Peyer's patch (tissue), 4 donors: ENCODE results near the gene PNPLA1.

ENCODE experiments used
- CTCF ChIP-seq, 6 experiments: fragments of 450-650 bp in 4 of 6; fragments of 200-600 bp in 2 of 6; sonication (generic) in 1 of 6; IDR thresholded peaks; one replicate each; pipeline ENCODE4 v1.5.1; 2017 to 2019; ENCODE audit warnings: antibody characterized with exemption in 6 of 6, mild to moderate bottlenecking in 3 of 6, moderate library complexity in 1 of 6
- POLR2A ChIP-seq, 2 donors: fragments of 450-650 bp; IDR thresholded peaks; one replicate each; pipeline ENCODE4 v1.5.1; 2017; ENCODE audit warnings: antibody characterized with exemption in 2 of 2, mild to moderate bottlenecking in 2 of 2, moderate library complexity in 2 of 2

GRCh38 chr6:36355819-36356218, 86.0 kb downstream of the PNPLA1 start:
- no peak for TF ChIP-seq CTCF (IDR thresholded peaks at IDR 0.05)
- TF ChIP-seq POLR2A (IDR thresholded peaks at IDR 0.05): no peak
